Measurements from ENCODE around the gene PTGER3. TPM values are rescaled to one million over a fixed set of nuclear protein-coding genes. Genes with fewer than 3 reads are reported as not detected.

The PTGER3 gene
- total and polyA plus RNA-seq, 2 of the 4 experiments (the other 2 are of a cell fraction) = not detected

GRCh38 chr1:71037829-71038620 is 9.6 kb downstream of the PTGER3 start:
- Histone ChIP-seq H3K56ac (ENCODE audit: extremely low read depth, insufficient read depth, low read length) (no peak overlapping the region), H3K9me1 (ENCODE audit: insufficient read depth, low read length) (no peaks in the 10 kb centered on the region), H3K27me3 (ENCODE audit: control insufficient read depth, insufficient read depth, low read length) (peaks cover 2% of the 10 kb centered on the region), H2AK9ac (replicated peaks; ENCODE audit: low read depth, low read length, poor library complexity) (no peak overlapping the region), H3K4me2 (ENCODE audit: low read depth, low read length) (no peak overlapping the region), H3K4ac (ENCODE audit: low read depth, low read length) (no peak overlapping the region), H3K36me3 (ENCODE audit: control insufficient read depth, insufficient read depth, low read length) (no peaks in the 10 kb centered on the region), H4K91ac (ENCODE audit: insufficient read depth, low read depth, low read length) (no peak overlapping the region), H3K18ac (ENCODE audit: low read depth, low read length) (no peak overlapping the region), H3K14ac (replicated peaks; ENCODE audit: low read depth, low read length) (no peak overlapping the region), H3K23ac (ENCODE audit: low read depth, low read length) (no peak overlapping the region), H2BK5ac (ENCODE audit: low read depth, low read length, poor library complexity, severe bottlenecking) (no peak overlapping the region), H2AFZ (replicated peaks; ENCODE audit: low read length, poor library complexity) (no peak overlapping the region), H2BK15ac (ENCODE audit: low read depth, low read length) (no peak overlapping the region), H3K9ac (ENCODE audit: low read depth, low read length) (no peak overlapping the region), H3K27ac (ENCODE audit: insufficient read depth, low read length) (no peak overlapping the region), H3K4me1 (ENCODE audit: control insufficient read depth, insufficient read depth, low read length) (no peaks in the 10 kb centered on the region), H3K9me3 (ENCODE audit: control insufficient read depth, insufficient read depth, low read length) (no peaks in the 10 kb centered on the region), H4K8ac (ENCODE audit: low read depth in 2 of 2, low read length in 2 of 2) (no peak overlapping the region), H4K5ac (ENCODE audit: low read depth, low read length) (no peak overlapping the region), H2BK20ac (ENCODE audit: low read depth, low read length) (no peak overlapping the region), H3K79me1 (ENCODE audit: low read depth in 1 of 2, low read length in 2 of 2) (no peaks in the 10 kb centered on the region), H2AK5ac (ENCODE audit: low read depth, low read length) (no peak overlapping the region), H2BK120ac (ENCODE audit: low read depth, low read length) (no peak overlapping the region), H3K4me3 (ENCODE audit: insufficient read depth, low read depth, low read length) (no peak overlapping the region), H4K20me1 (ENCODE audit: insufficient read depth, low read length) (no peaks in the 10 kb centered on the region)
- in situ Hi-C loops (cut with MboI; ENCODE audit: low sequenced_read_pairs) = no loop called here
- ATAC-seq (ENCODE audit: low read depth) = no peak
- POLR2A ChIA-PET (ENCODE audit: unreplicated experiment) = no interaction called here
- TF ChIP-seq POLR2A (IDR thresholded peaks at IDR 0.05; ENCODE audit: low read depth, low read length) (no peak), RAD21 (IDR thresholded peaks at IDR 0.05; ENCODE audit: low read length) (no peak), MXI1 (IDR thresholded peaks at IDR 0.05; ENCODE audit: borderline replicate concordance, low read depth, low read length) (no peak), RFX5 (IDR thresholded peaks at IDR 0.05; ENCODE audit: low read depth, low read length) (no peak), RCOR1 (IDR thresholded peaks at IDR 0.05; ENCODE audit: insufficient replicate concordance, low read length) (no peak), FOS (IDR thresholded peaks at IDR 0.05; ENCODE audit: low read depth, low read length) (no peak)
- TF ChIP-seq, protein P1, sequence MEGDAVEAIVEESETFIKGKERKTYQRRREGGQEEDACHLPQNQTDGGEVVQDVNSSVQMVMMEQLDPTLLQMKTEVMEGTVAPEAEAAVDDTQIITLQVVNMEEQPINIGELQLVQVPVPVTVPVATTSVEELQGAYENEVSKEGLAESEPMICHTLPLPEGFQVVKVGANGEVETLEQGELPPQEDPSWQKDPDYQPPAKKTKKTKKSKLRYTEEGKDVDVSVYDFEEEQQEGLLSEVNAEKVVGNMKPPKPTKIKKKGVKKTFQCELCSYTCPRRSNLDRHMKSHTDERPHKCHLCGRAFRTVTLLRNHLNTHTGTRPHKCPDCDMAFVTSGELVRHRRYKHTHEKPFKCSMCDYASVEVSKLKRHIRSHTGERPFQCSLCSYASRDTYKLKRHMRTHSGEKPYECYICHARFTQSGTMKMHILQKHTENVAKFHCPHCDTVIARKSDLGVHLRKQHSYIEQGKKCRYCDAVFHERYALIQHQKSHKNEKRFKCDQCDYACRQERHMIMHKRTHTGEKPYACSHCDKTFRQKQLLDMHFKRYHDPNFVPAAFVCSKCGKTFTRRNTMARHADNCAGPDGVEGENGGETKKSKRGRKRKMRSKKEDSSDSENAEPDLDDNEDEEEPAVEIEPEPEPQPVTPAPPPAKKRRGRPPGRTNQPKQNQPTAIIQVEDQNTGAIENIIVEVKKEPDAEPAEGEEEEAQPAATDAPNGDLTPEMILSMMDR (conservative IDR thresholded peaks at IDR 0.05; ENCODE audit: low read depth, low read length) = no peak
- no peak for DNase-seq
- WGBS, 2 experiments (ENCODE audit: extremely low coverage in 2 of 2, insufficient read length in 1 of 2) = no CpG with 5 or more reads among the region's 2 CpGs
- no TSS peak for BruUV-seq (replicated peaks)
- CTCF ChIA-PET = no interaction called here
- intact Hi-C loops (cut with micrococcal nuclease) = no loop called here
- dilution Hi-C loops (cut with HindIII; ENCODE audit: low sequenced_read_pairs, unreplicated experiment) = no loop called here
